HUES64 (cell line): ENCODE data around the gene AKR1E2. TPM values are rescaled to one million over a fixed set of nuclear protein-coding genes. Genes with fewer than 3 reads are reported as not detected.

ENCODE experiments used
- H3K27ac ChIP-seq: 2 replicates; pipeline ENCODE4 v1.7.0; 2013; ENCODE audit warnings: low read depth, low read length, inconsistent platforms
- H3K27me3 ChIP-seq: 2 replicates; pipeline ENCODE4 v1.6.1; 2013; ENCODE audit warnings: mild to moderate bottlenecking, low read length; ENCODE audit not compliant: insufficient read depth
- H3K36me3 ChIP-seq: 2 replicates; pipeline ENCODE4 v1.6.1; 2013; ENCODE audit warnings: mild to moderate bottlenecking, low read length; ENCODE audit not compliant: insufficient read depth
- H3K4me1 ChIP-seq: 2 replicates; pipeline ENCODE4 v1.6.1; 2013; ENCODE audit warnings: mild to moderate bottlenecking, low read length, moderate library complexity; ENCODE audit not compliant: insufficient read depth
- H3K4me3 ChIP-seq: 2 replicates; pipeline ENCODE4 v1.5.1; 2013; ENCODE audit warnings: mild to moderate bottlenecking, low read length, moderate library complexity
- H3K9ac ChIP-seq: 2 replicates; pipeline ENCODE4 v1.6.1; 2013; ENCODE audit warnings: mild to moderate bottlenecking, low read depth, low read length
- H3K9me3 ChIP-seq: 2 replicates; pipeline ENCODE4 v1.6.1; 2013; ENCODE audit warnings: low read depth, low read length; ENCODE audit not compliant: insufficient read depth
- WGBS: fragments of 150-250, 120-280 bp; methylation state at CpG from one replicate; pipeline ENCODE4 v1.1.7; 2013; ENCODE audit warnings: missing lambda C conversion rate; 5-methylcytosine and 5-hydroxymethylcytosine counted together
- polyA plus RNA-seq, 2 experiments: library from polyadenylated mRNA; stranded (reverse); fragments of 50-300 nt; gene quantifications; one replicate each; pipeline ENCODE4 v1.2.3, GENCODE V29; 2013

AKR1E2 gene
- polyA plus RNA-seq (2013, experiment 1 of 2): 2.8 TPM
- 4.1 TPM for polyA plus RNA-seq (2013, experiment 2 of 2)

GRCh38 chr10:4825868-4826791 is at the start of gene AKR1E2:
AKR1E2 (plus strand) TSS chr10:4826207; CDS start chr10:4826325, 118 bp downstream.
- H3K27me3 ChIP-seq: peaks cover 34% of the 10 kb centered on the region
- no peak within 1 kb of the TSS; the same call in 1 of the 2 replicates for H3K27ac ChIP-seq
- H3K9me3 ChIP-seq: 0 out of 2 replicates have a peak, but pooled peaks cover 4% of the 10 kb centered on the region
- WGBS: 14% methylated on average over 87 of the region's 87 CpGs
- peak within 1 kb of the TSS; percentile 49 for H3K4me3 ChIP-seq
- H3K4me1 ChIP-seq: no peaks in the 10 kb centered on the region; the same call in 1 of the 2 replicates
- no peaks in the 10 kb centered on the region for H3K36me3 ChIP-seq
- H3K9ac ChIP-seq: peak within 1 kb of the TSS; percentile 55; the same call in 1 of the 2 replicates

- WGBS: 86% methylated on average over 1 of the region's 2 CpGs
- H3K4me1 ChIP-seq: peaks cover 2% of the 10 kb centered on the region; the same call in 1 of the 2 replicates
- no peak overlapping the region for H3K27ac ChIP-seq
- no peaks in the 10 kb centered on the region for H3K27me3 ChIP-seq
- no peaks in the 10 kb centered on the region for H3K36me3 ChIP-seq
- H3K4me3 ChIP-seq: no peak overlapping the region
- H3K9ac ChIP-seq: no peak overlapping the region
- no peaks in the 10 kb centered on the region for H3K9me3 ChIP-seq
Observed at GRCh38 chr10:4776234-4776638, 49.8 kb upstream of the AKR1E2 start.

- no peaks in the 10 kb centered on the region for H3K36me3 ChIP-seq
- no peak overlapping the region for H3K9ac ChIP-seq
- H3K4me1 ChIP-seq: no peaks in the 10 kb centered on the region
- no peak overlapping the region for H3K27ac ChIP-seq
- H3K27me3 ChIP-seq: no peaks in the 10 kb centered on the region
- no peaks in the 10 kb centered on the region for H3K9me3 ChIP-seq
- no peak overlapping the region for H3K4me3 ChIP-seq
Observed at GRCh38 chr10:4778761-4779160, 47.2 kb upstream of the AKR1E2 start.

- 96% methylated on average over 1 of the region's 2 CpGs for WGBS
- H3K4me1 ChIP-seq: no peaks in the 10 kb centered on the region
Observed at GRCh38 chr10:4780091-4780490, 45.9 kb upstream of the AKR1E2 start.

GRCh38 chr10:4780782-4781181 is 45.2 kb upstream of the AKR1E2 start:
- H3K27me3 ChIP-seq: no peaks in the 10 kb centered on the region
- no peaks in the 10 kb centered on the region for H3K9me3 ChIP-seq
- WGBS: 86% methylated on average over 6 of the region's 6 CpGs
- H3K4me1 ChIP-seq: no peaks in the 10 kb centered on the region
- H3K4me3 ChIP-seq: no peak overlapping the region
- no peak overlapping the region for H3K27ac ChIP-seq
- no peaks in the 10 kb centered on the region for H3K36me3 ChIP-seq
- no peak overlapping the region for H3K9ac ChIP-seq

More at GRCh38 chr10:4780091-4780490, 45.9 kb upstream of the AKR1E2 start:
- Histone ChIP-seq H3K9ac (no peak overlapping the region), H3K36me3 (no peaks in the 10 kb centered on the region), H3K27me3 (no peaks in the 10 kb centered on the region), H3K9me3 (no peaks in the 10 kb centered on the region), H3K27ac (no peak overlapping the region), H3K4me3 (no peak overlapping the region)

- no peaks in the 10 kb centered on the region for H3K27me3 ChIP-seq
- H3K36me3 ChIP-seq: no peaks in the 10 kb centered on the region
- H3K4me3 ChIP-seq: no peak overlapping the region
- no peak overlapping the region for H3K9ac ChIP-seq
- no peak overlapping the region for H3K27ac ChIP-seq
- H3K9me3 ChIP-seq: no peaks in the 10 kb centered on the region
- WGBS: 61% methylated on average over 3 of the region's 3 CpGs
- H3K4me1 ChIP-seq: no peaks in the 10 kb centered on the region
Observed at GRCh38 chr10:4781955-4782354, 44.1 kb upstream of the AKR1E2 start.

GRCh38 chr10:4784667-4785333 is 41.2 kb upstream of the AKR1E2 start:
- no peak overlapping the region for H3K4me3 ChIP-seq
- no peak overlapping the region for H3K27ac ChIP-seq
- H3K27me3 ChIP-seq: no peaks in the 10 kb centered on the region
- H3K9me3 ChIP-seq: no peaks in the 10 kb centered on the region
- H3K9ac ChIP-seq: no peak overlapping the region
- 89% methylated on average over 8 of the region's 8 CpGs for WGBS
- no peaks in the 10 kb centered on the region for H3K36me3 ChIP-seq
- H3K4me1 ChIP-seq: no peaks in the 10 kb centered on the region

GRCh38 chr10:4786043-4786839 is 39.8 kb upstream of the AKR1E2 start:
- H3K4me1 ChIP-seq: no peaks in the 10 kb centered on the region
- H3K27me3 ChIP-seq: no peaks in the 10 kb centered on the region
- H3K36me3 ChIP-seq: no peaks in the 10 kb centered on the region
- WGBS: 83% methylated on average over 11 of the region's 12 CpGs
- no peak overlapping the region for H3K27ac ChIP-seq
- no peaks in the 10 kb centered on the region for H3K9me3 ChIP-seq
- H3K4me3 ChIP-seq: no peak overlapping the region
- H3K9ac ChIP-seq: no peak overlapping the region

GRCh38 chr10:4790045-4790444 is 36.0 kb upstream of the AKR1E2 start:
- Histone ChIP-seq H3K9me3 (no peaks in the 10 kb centered on the region), H3K4me3 (no peak overlapping the region), H3K27ac (no peak overlapping the region), H3K36me3 (no peaks in the 10 kb centered on the region), H3K27me3 (no peaks in the 10 kb centered on the region), H3K9ac (no peak overlapping the region), H3K4me1 (no peaks in the 10 kb centered on the region)
- 97% methylated on average over 3 of the region's 3 CpGs for WGBS

GRCh38 chr10:4790922-4791321 is 35.1 kb upstream of the AKR1E2 start:
- Histone ChIP-seq H3K4me1 (no peaks in the 10 kb centered on the region), H3K27me3 (no peaks in the 10 kb centered on the region), H3K9me3 (no peaks in the 10 kb centered on the region), H3K36me3 (no peaks in the 10 kb centered on the region), H3K4me3 (no peak overlapping the region), H3K9ac (no peak overlapping the region), H3K27ac (no peak overlapping the region)
- WGBS: 100% methylated on average over 3 of the region's 4 CpGs
